ENCODE measurements around the gene RAB26.

Gene RAB26

GRCh38 chr16:2180962-2181923 is 32.8 kb downstream of the RAB26 start:
- DNase-seq = no peak

GRCh38 chr16:2181952-2182351 is 33.5 kb downstream of the RAB26 start:
- DNase-seq = no peak

GRCh38 chr16:2183671-2184070 is 35.2 kb downstream of the RAB26 start:
- no peak for DNase-seq

GRCh38 chr16:2184346-2184745 is 35.9 kb downstream of the RAB26 start:
- no peak for DNase-seq

- no peak for DNase-seq
These were observed 36.5 kb downstream of the RAB26 start for GRCh38 chr16:2184962-2185361.

- DNase-seq = no peak
These were observed 37.6 kb downstream of the RAB26 start for GRCh38 chr16:2186064-2186463.

GRCh38 chr16:2186505-2186904 is 38.1 kb downstream of the RAB26 start:
- DNase-seq = no peak

GRCh38 chr16:2187212-2187611 is 38.8 kb downstream of the RAB26 start:
- DNase-seq = no peak

GRCh38 chr16:2188395-2188794 is 40.0 kb downstream of the RAB26 start:
- no peak for DNase-seq

- DNase-seq = no peak
These were observed 40.9 kb downstream of the RAB26 start for GRCh38 chr16:2189252-2189893.

GRCh38 chr16:2190002-2190658 is 41.7 kb downstream of the RAB26 start:
- DNase-seq = no peak

GRCh38 chr16:2190659-2191445 is 42.4 kb downstream of the RAB26 start:
- DNase-seq = no peak

GRCh38 chr16:2191446-2191706 is 43.0 kb downstream of the RAB26 start:
- no peak for DNase-seq

GRCh38 chr16:2194166-2194834 is 45.9 kb downstream of the RAB26 start:
- no peak for DNase-seq

GRCh38 chr16:2194852-2195321 is 46.5 kb downstream of the RAB26 start:
- DNase-seq = peak; percentile 70

GRCh38 chr16:2195322-2196161 is 47.1 kb downstream of the RAB26 start:
- DNase-seq = no peak

GRCh38 chr16:2196162-2196980 is 47.9 kb downstream of the RAB26 start, which contains the start of gene CASKIN1:
TSS of gene CASKIN1 (minus strand) at chr16:2196605. CDS start at chr16:2196432, 173 bp downstream.
- no peak for DNase-seq

GRCh38 chr16:2196981-2197511 is 48.6 kb downstream of the RAB26 start:
- DNase-seq = no peak

- DNase-seq = no peak
These were observed 49.3 kb downstream of the RAB26 start for GRCh38 chr16:2197765-2198164.

GRCh38 chr16:2198283-2198682 is 49.9 kb downstream of the RAB26 start:
- DNase-seq = no peak
